C1 segment of cervical spinal cord (tissue), 14 donors: Measurements from ENCODE around the gene FGF22.
"Not testable (repeated sequence)": the region's sequence is repeated elsewhere in the genome, so short reads cannot be mapped to it uniquely, and the experiment has no call there.

Experiments
- DNase-seq, 14 donors: peaks; one replicate each; lab custom pipeline; 2025; lab: John Stamatoyannopoulos, UW

The FGF22 gene

DNA sequence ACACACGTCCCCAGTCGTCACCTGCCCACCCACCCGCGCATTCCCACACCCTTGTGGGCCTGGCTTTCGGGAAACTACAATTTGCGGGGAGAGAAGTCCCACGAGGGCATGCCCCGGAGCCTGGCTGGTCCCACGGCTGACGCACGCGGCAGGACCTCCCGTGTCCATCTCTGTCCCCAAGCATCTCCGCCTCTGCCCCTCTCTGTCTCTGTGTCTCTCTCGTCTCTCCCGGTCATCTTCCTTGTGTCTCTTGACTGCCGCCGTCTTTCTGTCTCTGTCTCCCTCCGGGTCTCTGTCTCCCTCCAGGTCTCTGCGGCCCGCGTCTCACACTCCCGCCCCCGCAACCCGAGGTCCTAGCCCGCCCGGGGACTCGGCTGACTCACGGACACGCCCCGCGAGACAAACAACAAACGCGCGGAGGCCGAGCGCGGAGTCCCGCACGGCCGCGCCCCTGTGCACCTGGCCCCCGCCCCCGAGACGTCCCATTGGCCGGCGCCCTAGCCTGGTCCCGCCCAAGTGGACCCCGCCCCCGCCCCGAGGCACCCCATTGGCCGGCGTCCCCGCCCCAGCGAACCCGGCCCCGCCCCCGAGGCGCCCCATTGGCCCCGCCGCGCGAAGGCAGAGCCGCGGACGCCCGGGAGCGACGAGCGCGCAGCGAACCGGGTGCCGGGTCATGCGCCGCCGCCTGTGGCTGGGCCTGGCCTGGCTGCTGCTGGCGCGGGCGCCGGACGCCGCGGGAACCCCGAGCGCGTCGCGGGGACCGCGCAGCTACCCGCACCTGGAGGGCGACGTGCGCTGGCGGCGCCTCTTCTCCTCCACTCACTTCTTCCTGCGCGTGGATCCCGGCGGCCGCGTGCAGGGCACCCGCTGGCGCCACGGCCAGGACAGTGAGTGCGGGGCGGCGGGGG lies at the start of gene FGF22:
TSS of gene FGF22 (plus strand) at position 627 of the 908 bp plus-strand sequence. CDS start at position 674, 47 bp downstream.
- DNase-seq, result peak; percentile 31 to 92 (median 84)

- no peak for DNase-seq
These were observed 49.3 kb upstream of the FGF22 start for GRCh38 chr19:590396-590745.

DNA sequence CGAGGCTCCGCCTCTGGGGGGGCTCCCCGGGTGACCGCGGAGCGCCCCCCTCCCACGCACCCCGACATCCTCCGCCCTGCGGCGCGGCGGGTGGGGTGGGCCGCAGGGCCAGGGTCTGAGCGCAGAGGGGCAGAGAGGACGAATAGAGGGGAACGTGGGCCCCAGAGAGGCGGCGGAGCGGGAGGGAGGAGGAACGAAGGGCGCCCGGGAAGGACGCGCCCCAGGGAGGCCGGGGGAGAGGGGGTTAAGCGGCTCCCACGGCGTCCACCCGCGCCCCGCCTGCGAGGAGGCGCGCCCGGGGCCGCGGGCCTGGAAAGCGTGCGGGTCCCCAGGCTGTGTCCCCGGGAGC lies 49.0 kb upstream of the FGF22 start:
- no peak for DNase-seq

- peak in 2 of 14 donors; percentile 20 to 33 for DNase-seq
These were observed 48.4 kb upstream of the FGF22 start for GRCh38 chr19:591099-591958.

- no peak for DNase-seq
These were observed 47.6 kb upstream of the FGF22 start for GRCh38 chr19:592101-592500.

DNA sequence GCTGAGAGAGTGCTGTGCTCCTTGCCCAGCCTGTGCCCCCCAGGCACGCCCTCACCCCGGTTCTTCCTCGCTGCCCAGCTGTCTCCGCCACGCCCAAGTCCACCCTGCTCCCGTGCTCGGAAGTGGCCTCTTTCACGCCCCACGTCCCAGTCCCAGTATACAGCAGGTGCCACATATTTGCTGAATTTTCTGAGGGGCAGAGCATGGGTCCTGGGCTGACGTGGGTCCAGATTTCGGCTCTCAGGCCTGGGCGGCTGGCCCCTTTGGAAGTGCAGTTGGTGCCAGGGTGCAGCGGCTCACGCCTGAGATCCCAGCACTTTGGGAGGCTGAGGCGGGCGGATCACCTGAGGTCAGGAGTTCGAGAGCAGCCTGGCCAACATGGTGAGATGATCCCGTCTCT lies 46.6 kb upstream of the FGF22 start:
- DNase-seq, result no peak

GRCh38 chr19:593505-593904 lies 46.2 kb upstream of the FGF22 start:
- no peak for DNase-seq

DNA sequence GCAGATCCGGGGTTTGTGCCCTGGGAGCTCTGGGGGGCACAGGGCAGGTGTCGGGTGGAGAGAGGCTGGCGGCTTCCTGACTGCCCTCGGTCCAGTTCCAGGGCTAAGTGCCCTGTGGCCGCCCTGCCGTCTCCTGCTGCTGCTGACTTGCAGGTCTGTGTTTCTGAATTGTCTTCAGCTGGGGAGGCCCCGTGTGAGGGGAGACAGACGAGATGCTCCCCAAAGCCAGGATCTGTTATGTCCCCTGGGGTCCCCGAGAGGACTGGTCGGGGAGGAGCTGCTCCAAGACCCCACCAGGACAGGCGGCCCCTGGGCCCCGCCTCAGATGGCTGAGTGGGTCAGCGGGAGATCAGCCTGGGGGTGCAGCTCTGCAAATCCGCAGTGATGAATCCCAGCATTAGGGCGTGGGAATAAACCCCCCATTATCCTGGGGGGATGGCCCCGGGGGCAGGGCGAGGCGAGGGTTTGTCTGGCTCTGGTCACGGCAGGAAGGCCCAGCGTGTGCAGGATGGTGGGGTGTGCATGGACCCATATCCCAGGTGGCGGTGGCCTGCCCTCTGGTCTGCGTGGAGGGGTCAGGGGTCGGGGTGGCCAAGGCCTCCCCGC lies 45.3 kb upstream of the FGF22 start:
- no peak for DNase-seq

GRCh38 chr19:595326-596262 lies 44.1 kb upstream of the FGF22 start:
- DNase-seq, result no peak

- no peak for DNase-seq
These were observed 43.4 kb upstream of the FGF22 start for GRCh38 chr19:596263-596655.

- DNase-seq, result no peak
These were observed 42.0 kb upstream of the FGF22 start for GRCh38 chr19:597406-598315.

DNA sequence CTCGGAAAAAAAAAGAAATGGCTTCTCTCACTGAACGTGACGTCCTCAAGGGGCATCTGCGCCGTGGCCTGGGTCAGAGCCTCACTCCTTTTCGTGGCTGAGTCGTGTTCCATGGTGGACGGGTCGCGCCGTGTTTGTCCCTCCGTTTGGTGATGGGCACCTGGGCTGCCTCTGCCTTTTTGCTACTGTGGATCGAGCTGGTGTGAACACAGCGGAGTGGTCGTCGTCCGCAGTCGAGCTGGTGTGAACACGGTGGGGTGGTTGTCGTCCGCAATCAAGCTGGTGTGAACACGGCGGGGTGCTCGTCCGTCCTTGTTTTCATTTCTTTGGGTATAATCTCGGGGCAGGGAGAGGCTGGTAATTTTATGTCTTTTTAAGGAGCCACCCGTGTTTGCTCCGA lies 38.4 kb upstream of the FGF22 start:
- DNase-seq, result no peak

DNA sequence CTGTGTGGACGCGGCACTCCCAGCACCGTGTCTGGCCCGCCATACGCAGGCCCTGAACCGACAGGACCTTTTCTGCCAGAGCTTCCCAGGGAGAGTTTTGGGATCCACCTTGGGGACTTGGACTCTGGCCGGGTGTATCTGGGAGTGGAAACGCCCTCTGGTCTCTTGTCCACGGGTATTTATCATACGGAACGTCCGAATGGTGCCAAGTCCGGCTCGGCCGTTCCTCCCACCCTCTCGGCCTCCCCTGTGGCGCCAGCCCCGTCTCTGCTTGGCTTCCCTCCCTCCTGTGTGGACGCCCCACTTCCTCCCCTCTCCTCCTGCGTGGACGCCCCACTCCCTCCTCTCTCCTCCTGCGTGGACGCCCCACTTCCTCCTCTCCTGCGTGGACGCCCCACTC lies 37.9 kb upstream of the FGF22 start:
- no peak for DNase-seq

DNA sequence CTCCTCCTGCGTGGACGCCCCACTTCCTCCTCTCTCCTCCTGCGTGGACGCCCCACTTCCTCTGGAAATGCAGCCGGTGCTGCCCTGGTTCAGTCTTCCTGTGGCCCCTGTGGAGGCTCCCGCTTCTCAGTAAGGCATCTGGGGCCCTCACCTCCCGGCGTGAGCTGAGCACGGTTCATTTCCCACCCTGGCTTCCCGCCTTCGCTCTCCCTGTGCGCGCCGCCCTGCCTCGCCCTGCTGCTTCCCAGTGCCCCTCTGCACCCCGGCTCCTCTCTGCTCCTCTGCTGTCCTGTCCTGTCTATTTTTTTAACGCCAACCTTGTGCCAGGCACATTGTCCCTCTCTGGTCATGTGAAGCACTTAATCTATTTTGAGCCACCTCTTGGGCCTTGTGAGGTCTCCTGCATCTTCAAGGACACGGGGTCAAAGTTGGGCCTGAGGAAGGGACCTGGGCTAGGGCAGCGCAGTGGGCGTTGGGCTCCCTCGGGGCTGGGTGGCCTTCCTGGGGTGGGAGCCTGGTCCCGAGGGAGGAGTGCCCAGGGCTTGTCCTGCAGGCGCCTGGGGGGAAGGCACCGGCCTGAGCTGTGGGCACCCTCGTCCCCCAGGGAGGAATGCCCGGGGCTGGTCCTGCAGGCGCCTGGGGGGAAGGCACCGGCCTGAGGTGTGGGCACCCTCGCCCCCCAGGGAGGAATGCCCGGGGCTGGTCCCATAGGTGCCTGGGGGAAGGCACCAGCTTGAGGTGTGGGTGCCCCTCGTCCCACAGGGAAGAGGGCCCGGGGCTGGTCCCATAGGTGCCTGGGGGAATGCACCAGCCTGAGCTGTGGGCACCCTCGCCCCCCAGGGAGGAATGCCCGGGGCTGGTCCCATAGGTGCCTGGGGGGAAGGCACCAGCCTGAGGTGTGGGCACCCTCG lies 37.0 kb upstream of the FGF22 start:
- DNase-seq, result no peak

DNA sequence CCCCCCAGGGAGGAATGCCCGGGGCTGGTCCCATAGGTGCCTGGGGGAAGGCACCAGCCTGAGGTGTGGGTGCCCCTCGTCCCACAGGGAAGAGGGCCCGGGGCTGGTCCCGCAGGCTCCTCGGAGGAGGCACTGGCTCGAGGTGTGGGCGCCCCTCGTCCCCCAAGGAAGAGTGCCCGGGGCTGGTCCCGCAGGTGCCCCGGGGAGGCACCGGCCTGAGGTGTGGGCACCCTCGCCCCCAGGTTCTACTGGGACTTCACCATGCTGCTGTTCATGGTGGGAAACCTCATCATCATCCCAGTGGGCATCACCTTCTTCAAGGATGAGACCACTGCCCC lies 36.4 kb upstream of the FGF22 start:
- not testable (repeated sequence) for DNase-seq

- not testable (repeated sequence) for DNase-seq
These were observed 35.9 kb upstream of the FGF22 start for GRCh38 chr19:603779-604178.

DNA sequence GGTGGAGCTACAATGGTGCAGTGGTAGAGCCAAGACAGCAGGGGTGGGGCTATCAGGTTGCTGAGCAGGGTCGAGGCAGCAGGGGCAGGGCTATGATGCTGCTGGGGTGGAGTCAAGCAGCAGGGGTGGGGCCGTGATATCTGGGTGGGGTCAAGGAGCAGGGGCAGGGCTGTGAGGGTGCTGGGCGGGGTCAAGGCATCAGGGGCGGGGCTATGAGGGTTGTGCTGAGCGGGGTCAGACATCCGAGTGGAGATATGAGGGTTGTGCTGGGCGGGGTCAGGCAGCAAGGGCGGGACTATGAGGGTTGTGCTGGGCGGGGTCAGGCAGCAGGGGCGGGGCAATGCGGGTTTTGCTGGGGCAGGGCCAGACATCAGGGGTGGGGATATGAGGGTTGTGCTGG lies 35.3 kb upstream of the FGF22 start:
- no peak for DNase-seq

DNA sequence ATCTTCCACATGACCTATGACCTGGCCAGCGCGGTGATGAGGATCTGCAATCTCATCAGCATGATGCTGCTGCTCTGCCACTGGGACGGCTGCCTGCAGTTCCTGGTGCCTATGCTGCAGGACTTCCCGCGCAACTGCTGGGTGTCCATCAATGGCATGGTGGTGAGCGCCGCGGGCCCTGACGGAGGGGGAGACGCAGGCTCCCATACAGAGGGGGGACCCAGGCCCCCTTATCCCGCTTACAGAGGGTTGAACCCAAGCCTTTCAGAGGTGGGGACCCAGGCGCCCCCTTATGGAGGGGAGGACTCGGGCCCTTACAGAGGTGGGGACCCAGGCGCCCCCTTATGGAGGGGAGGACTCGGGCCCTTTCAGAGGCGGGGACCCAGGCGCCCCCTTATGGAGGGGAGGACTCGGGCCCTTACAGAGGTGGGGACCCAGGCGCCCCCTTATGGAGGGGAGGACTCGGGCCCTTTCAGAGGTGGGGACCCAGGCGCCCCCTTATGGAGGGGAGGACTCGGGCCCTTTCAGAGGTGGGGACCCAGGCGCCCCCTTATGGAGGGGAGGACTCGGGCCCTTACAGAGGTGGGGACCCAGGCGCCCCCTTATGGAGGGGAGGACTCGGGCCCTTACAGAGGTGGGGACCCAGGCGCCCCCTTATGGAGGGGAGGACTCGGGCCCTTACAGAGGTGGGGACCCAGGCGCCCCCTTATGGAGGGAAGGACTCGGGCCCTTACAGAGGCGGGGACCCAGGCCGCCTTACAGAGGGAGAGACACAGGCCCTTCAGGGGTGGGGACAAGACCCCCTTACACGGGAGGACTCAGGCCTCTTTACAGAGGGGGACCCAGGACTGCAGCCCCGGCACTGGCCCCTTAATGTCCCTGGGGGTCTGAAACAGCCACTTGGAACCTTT lies 34.4 kb upstream of the FGF22 start:
- DNase-seq, result not testable (repeated sequence)
